ENCODE data around the gene PRKAG2.

PRKAG2 gene

GRCh38 chr7:151856098-151856497 lies 20.8 kb downstream of the PRKAG2 start:
- no peak overlapping the region for H3K4me3 ChIP-seq (ENCODE audit: low read length)
- peak; percentile 38 for TF ChIP-seq CTCF (IDR thresholded peaks at IDR 0.05; ENCODE audit: insufficient read depth, low read depth, low read length, missing control alignments)
- peak; percentile 14 for DNase-seq (ENCODE audit: low read depth)

- H3K4me3 ChIP-seq (ENCODE audit: low read length), result no peak overlapping the region
- no peak for DNase-seq (ENCODE audit: low read depth)
- no peak for TF ChIP-seq CTCF (IDR thresholded peaks at IDR 0.05; ENCODE audit: insufficient read depth, low read depth, low read length, missing control alignments)
Observed at GRCh38 chr7:151854720-151855071, 22.2 kb downstream of the PRKAG2 start.

- no peak for TF ChIP-seq CTCF (IDR thresholded peaks at IDR 0.05; ENCODE audit: insufficient read depth, low read depth, low read length, missing control alignments)
- H3K4me3 ChIP-seq (ENCODE audit: low read length), result no peak overlapping the region
- no peak for DNase-seq (ENCODE audit: low read depth)
Observed at GRCh38 chr7:151853896-151854719, 22.8 kb downstream of the PRKAG2 start.

DNA sequence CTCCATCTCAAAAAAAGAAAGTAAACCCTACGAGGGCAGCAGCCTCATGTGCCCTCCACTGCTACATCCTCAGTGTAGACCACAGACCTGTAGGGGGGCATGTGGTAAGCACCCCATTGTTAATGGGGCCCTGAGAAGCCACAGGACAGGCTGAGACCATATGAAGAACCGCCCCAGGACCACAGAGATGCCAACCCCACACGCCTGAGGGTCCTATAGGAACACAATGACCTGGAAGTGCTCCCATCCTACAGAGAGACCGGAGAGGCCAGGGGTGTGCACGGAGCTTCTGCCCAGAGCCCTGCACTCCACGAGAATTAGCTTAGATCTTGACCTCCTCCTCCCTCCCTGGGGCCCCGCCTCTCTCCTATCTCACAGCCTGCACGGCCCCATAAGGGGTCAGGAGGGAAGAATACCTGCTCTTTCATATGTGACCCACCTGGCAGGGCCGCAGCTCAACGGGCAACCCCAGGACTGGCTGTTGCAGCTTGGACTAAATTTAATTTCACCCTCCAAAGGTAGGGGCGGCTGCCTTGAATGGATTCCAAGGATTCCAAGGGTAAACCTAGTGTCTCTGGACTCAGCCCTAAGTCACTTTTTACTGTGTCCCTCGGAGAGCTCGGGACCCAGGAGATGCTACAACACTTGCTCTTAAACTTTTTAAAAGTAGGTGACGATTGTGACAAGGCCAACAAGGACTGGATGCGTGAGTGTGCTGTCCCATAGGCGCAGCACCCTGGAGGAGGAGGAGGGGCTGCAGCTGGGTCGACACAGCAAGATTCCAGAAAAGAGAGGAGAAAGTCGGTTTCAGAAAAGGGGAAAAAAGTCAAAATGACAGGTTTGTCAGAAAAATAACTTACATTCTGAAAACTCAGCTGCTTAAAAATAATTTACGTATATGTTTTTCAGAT lies 24.2 kb downstream of the PRKAG2 start:
- no peak for DNase-seq (ENCODE audit: low read depth)
- no peak overlapping the region for H3K4me3 ChIP-seq (ENCODE audit: low read length)
- no peak for TF ChIP-seq CTCF (IDR thresholded peaks at IDR 0.05; ENCODE audit: insufficient read depth, low read depth, low read length, missing control alignments)

DNA sequence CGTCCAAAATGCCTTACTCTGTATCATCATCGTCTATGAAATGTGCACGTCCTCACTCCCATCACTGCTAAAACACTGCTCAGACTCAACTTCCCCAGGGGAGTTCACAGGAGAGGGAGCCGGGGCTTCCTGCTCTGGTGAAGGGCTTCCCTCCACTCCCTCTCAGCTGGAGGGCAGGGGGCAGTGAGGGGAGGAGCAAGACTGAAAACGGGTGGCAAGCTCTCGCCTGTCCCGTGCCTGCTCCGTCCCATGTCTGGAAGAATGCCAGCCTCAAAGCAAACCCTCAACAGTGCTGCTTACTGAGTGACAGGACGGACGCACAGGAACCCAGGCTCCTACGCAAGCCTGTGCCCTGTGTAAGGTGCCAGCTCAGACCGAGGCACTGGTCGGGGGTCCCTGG lies 25.1 kb downstream of the PRKAG2 start:
- peak; percentile 10 for DNase-seq (ENCODE audit: low read depth)
- no peak for TF ChIP-seq CTCF (IDR thresholded peaks at IDR 0.05; ENCODE audit: insufficient read depth, low read depth, low read length, missing control alignments)
- H3K4me3 ChIP-seq (ENCODE audit: low read length), result no peak overlapping the region

DNA sequence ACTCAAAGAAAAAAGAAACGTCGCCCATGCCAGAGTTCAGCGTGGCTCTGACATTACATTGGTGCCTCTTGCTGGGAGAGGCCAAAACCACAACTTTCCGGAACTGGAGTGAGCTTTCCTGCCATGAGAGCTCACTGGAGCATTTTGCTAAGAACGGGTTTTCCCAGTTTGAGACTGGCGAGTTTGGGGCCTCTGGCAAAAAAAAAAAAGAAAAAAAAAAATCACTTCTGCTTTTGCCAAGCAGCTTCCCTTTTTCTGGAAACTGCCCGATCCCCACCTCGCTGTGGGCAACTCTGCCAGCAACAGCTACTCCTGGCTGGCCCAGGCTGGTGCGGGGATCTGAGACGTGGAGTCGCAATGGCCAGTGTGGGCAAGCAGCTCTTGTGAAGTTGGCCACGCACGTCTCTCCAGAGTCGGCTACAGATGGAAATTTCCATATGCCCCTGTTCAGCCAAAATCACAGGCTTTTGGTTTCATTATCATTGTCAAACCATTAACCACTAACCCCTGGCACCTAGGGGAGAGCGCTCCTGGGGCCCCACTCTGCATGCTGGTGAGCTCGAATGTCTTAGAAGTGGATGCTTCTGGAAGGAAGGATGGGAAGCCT lies 25.7 kb downstream of the PRKAG2 start:
- TF ChIP-seq CTCF (IDR thresholded peaks at IDR 0.05; ENCODE audit: insufficient read depth, low read depth, low read length, missing control alignments), result no peak
- no peak overlapping the region for H3K4me3 ChIP-seq (ENCODE audit: low read length)
- peak; percentile 79 for DNase-seq (ENCODE audit: low read depth)
